ENCODE measurements around the gene HSPH1. TPM values are rescaled to one million over a fixed set of nuclear protein-coding genes. Genes with fewer than 3 reads are reported as not detected.
A peak's percentile ranks its signal among the peaks of the same experiment; 100 is the strongest.

Gene HSPH1
- total and polyA plus RNA-seq, 2 of the 13 experiments (the other 11 are each of a cell fraction or from before 2014, with no cell fraction given) = 13.0 to 62.9 TPM

- 0 out of 2 replicates have a peak, but pooled peaks have one; percentile 34 for TF ChIP-seq ZNF792 (CRISPR knock-in tag; IDR thresholded peaks at IDR 0.05)
- no peak for TF ChIP-seq ELF4 (CRISPR knock-in tag; IDR thresholded peaks at IDR 0.05; ENCODE audit: borderline replicate concordance)
- no peak for TF ChIP-seq ZFP36 (IDR thresholded peaks at IDR 0.05; ENCODE audit: borderline replicate concordance, low read depth, low read length, partially characterized antibody)
- no peak for TF ChIP-seq RCOR2 (CRISPR knock-in tag; IDR thresholded peaks at IDR 0.05)
- peak; percentile 36 for TF ChIP-seq FOSL2 (CRISPR knock-in tag; IDR thresholded peaks at IDR 0.05)
- no peak; the same call in 2 of the 3 replicates for TF ChIP-seq MXI1 (IDR thresholded peaks at IDR 0.05; ENCODE audit: borderline replicate concordance, low read depth, low read length)
- TF ChIP-seq ZNF235 (CRISPR knock-in tag; IDR thresholded peaks at IDR 0.05; ENCODE audit: borderline replicate concordance) = no peak
- TF ChIP-seq SMC3 (IDR thresholded peaks at IDR 0.05; ENCODE audit: low read length) = peak; percentile 9; the same call in 1 of the 2 replicates
- TF ChIP-seq ZHX2 (IDR thresholded peaks at IDR 0.05; ENCODE audit: low read depth) = no peak
- TF ChIP-seq ZHX2 (CRISPR knock-in tag; IDR thresholded peaks at IDR 0.05; ENCODE audit: borderline replicate concordance) = no peak
- 0 out of 2 replicates have a peak, but pooled peaks have one; percentile 22 for TF ChIP-seq E2F1 (CRISPR knock-in tag; IDR thresholded peaks at IDR 0.05)
- TF ChIP-seq ZNF34 (CRISPR knock-in tag; IDR thresholded peaks at IDR 0.05; ENCODE audit: borderline replicate concordance) = no peak
- peak; percentile 28; the same call in 1 of the 2 replicates for TF ChIP-seq ERF (CRISPR knock-in tag; IDR thresholded peaks at IDR 0.05)
- TF ChIP-seq MLXIP (CRISPR knock-in tag; IDR thresholded peaks at IDR 0.05; ENCODE audit: borderline replicate concordance) = no peak
- no peak for TF ChIP-seq CEBPZ (IDR thresholded peaks at IDR 0.05; ENCODE audit: low read length)
These were observed 38.3 kb upstream of the HSPH1 start, which contains the start of gene B3GLCT (continued) for GRCh38 chr13:31199849-31200636.

Data from HepG2 (cell line).